GM18502 (cell line): ENCODE results near the gene FIZ1.

Experiments used
- ATAC-seq: cut with Tn5 transposase; IDR thresholded peaks from one replicate; pipeline ENCODE4 v1.9.1; 2021; ENCODE audit warnings: mild to moderate bottlenecking; ENCODE audit not compliant: unreplicated experiment, poor library complexity

Gene FIZ1, protein sequence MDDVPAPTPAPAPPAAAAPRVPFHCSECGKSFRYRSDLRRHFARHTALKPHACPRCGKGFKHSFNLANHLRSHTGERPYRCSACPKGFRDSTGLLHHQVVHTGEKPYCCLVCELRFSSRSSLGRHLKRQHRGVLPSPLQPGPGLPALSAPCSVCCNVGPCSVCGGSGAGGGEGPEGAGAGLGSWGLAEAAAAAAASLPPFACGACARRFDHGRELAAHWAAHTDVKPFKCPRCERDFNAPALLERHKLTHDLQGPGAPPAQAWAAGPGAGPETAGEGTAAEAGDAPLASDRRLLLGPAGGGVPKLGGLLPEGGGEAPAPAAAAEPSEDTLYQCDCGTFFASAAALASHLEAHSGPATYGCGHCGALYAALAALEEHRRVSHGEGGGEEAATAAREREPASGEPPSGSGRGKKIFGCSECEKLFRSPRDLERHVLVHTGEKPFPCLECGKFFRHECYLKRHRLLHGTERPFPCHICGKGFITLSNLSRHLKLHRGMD

DNA sequence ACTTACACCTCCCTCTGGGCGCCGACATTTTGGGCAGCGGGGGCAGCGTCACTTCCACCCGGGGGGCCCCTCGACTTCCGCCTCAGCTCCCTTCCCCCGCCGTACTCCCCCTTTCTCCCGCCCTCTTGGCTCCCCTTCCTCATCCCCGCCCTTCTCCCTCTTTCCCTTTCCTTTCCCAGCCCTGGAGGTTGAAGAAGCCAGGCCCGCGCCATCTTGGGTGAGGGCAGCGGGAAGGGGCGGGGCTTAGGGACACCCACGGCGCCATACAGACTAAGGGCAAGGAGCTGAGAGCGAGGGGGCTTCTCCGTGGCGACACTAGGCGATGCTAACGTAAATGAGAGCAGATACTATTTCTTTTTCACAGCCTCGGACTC, at the start of gene FIZ1:
Gene FIZ1, minus strand, starts transcription at position 50 of the 374 bp plus-strand sequence. CDS start 1,652 bp downstream, outside the sequence.
- peak; percentile 55 for ATAC-seq

DNA sequence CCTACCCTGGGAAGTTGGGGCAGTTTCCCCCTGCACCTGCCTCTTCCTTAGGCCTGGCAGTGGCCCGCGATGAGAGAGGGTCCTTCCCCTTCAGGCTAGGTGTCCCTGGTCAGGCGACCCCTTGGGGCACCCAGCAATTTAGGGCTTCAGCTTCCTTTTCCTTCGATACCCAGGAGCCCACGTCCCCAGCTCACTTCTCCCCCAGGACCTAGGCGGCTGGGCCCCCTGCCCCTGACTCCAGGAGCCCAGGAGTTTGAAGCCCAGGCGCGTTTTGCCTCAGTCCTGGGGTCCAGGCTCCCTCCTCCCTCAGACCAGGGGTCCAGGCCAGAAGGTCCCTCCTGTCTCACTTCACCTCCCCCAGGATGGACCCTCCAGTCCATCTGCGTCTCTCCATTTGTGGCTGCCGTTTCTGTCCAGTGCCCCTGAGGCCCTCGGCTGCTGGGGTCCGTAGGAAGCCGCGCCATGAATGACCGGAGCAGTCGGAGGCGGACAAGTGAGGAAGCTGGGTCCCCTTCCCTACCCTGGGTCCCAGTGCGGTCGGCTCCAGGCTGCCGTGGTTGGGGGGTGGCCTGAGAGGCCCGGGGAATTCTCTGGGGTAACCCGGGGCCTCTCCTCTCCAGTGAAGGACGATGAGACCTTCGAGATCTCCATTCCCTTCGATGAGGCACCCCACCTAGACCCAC, 49.4 kb upstream of the FIZ1 start:
- no peak for ATAC-seq

DNA sequence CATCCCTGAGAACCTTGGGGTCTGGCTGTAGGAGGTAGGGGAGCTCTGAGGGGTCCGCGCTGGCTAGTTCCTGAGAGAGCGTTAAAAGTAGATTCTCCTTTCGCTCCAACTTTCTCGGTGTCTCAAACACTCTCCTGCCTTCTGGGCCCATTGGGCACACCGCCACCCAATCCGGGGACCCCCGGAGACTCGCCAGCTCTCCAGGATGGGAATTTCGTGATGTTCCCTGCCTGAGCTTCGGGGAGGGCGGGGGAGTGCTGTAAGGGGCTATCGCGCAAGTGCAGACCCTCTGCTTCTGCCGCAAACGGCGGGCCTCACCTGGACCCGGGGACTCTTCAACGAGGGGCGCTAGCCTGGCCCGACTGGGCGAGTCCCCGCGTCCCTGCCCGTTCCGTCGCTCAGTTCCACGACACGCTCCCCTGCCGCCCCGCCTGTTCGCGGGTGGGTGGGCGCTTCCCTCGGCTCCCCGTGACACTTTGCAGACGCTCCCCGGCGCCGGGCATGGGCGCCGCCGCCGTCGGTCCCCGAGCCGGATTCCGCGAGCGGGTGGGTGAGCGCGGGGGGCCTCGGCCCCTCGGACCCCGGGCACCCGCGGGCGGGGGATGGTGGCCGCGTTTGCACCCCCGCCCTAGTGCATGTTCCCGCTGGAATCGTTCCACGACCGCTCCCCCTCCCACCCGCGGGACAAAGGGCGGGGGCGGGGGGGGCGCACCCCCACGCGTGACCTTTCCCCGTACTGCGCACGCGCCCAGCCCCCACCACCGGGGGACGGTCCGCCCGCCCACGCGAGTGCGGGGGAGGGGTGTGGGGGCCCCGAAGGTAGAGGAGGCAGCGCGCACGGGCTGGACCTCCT, 48.6 kb upstream of the FIZ1 start, which contains the start of gene CCDC106:
Gene CCDC106, plus strand, starts transcription at position 481 of the 853 bp plus-strand sequence. CDS start 835 bp downstream, outside the sequence.
- peak; percentile 34 for ATAC-seq

DNA sequence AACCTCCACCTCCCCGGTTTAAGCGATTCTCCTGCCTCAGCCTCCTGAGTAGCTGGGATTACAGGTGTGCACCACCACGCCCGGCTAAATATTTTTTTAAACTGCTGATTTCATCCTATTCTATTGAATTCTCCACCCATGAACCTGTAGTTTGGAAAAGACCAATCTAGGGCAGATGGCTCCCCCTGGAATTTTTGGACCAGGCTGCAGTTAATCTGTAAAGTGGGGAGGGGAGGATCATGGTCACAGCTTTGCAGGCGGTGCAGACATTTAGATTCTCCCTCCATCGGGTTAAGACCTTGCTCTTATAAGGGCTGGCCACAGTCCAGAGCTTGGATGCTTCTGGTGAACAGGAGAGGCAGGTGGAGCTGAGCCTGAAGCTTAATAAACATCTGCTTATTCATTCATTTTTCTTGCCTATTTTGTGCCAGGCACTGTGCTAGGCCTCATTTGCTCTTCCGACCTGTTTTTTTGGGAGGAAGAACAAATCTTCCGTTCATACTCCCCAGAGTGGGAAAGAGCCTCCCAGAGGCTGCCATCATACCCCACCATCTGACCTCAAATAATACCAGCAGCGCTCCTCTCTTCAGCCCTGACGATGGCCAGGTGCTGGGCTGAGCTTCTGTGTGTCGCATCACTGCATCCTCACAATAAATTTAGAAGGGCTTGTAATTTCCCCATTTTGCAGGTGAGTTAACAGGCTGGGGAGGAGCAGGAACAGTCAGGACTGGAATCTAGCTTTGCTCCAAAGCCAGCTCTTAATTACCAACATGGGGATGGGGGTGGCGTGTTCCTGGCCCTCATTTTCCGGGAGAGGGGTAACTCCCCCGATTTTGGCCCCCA, 47.8 kb upstream of the FIZ1 start:
- ATAC-seq, result no peak

DNA sequence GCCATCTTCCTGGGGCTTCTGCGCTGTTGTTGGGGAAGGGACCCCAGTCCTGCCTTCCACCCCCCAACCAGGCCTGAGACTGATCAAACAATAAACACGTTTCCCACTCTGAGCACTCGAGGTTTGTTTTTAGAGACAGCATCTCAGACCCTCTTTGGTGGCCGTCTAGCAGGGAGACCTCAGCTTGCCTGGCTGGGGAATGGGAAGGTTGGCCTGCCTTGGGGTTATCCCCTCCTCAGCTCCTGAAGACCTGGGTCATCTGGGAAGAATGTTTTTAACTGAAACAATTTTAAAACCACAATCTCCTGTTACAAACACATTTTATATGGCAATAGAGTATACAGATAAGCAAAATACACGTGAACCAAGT, 46.2 kb upstream of the FIZ1 start:
- no peak for ATAC-seq

DNA sequence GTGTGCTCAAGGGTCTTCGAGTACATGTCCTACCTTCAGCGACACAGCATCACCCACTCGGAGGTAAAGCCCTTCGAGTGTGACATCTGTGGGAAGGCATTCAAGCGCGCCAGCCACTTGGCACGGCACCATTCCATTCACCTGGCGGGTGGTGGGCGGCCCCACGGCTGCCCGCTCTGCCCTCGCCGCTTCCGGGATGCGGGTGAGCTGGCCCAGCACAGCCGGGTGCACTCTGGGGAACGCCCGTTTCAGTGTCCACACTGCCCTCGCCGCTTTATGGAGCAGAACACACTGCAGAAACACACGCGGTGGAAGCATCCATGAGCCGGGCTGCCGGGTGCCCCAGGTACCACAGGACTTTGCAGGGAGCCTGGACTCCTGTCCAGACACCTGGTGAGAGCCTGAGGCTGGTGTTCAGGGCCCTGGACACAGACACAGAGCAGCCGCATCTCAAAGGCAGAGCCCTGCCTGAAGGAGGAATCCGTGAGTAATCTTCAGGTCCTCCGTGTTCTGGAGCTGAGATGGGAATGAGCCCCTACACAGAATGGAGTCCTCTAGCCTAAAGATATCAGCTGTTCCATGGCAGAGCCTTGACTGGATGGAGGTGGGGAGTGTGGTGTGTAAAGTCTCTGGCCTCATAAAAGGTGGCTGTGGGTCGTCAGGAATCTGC, 45.7 kb upstream of the FIZ1 start:
- no peak for ATAC-seq

DNA sequence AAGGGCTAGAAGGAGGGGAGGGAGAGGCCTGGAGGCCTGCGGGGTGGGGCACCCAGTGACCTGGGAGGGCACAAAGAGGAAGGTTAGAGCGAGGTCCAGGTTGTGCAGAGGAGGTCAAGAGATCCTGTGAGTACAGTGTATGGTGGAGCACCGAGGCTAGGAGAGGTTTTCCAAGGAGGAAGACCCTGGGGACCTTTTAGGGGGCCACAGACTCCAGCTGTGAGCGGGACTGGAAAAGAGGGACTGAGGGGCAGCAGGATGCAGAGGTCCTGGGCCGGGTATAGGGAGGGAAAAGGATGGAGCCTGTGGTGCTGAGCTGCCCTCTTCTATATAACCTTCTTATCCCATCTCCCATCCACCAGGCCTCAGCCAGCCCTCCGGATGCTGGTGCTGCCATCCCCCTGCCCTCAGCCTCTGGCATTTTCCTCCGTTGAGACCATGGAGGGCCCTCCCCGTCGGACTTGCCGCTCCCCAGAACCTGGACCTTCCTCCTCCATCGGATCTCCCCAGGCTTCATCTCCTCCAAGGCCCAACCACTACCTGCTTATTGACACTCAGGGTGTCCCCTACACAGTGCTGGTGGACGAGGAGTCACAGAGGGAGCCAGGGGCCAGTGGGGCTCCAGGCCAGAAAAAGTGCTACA, 45.0 kb upstream of the FIZ1 start:
- ATAC-seq, result no peak

DNA sequence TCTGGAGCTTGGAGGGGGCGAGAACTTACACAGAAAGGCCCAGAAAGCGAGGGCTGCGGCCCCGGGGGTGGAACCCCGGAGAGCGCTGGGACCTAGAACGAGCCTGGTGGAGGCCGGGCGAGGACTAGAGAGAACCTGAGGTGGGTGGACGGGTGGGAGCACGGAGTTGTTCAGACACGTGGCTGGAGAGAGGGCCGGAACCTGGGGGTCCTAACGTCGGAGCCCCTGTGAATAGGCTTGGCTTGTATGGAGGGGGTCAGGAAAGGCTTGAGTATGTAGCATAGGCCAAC, 44.5 kb upstream of the FIZ1 start:
- no peak for ATAC-seq

DNA sequence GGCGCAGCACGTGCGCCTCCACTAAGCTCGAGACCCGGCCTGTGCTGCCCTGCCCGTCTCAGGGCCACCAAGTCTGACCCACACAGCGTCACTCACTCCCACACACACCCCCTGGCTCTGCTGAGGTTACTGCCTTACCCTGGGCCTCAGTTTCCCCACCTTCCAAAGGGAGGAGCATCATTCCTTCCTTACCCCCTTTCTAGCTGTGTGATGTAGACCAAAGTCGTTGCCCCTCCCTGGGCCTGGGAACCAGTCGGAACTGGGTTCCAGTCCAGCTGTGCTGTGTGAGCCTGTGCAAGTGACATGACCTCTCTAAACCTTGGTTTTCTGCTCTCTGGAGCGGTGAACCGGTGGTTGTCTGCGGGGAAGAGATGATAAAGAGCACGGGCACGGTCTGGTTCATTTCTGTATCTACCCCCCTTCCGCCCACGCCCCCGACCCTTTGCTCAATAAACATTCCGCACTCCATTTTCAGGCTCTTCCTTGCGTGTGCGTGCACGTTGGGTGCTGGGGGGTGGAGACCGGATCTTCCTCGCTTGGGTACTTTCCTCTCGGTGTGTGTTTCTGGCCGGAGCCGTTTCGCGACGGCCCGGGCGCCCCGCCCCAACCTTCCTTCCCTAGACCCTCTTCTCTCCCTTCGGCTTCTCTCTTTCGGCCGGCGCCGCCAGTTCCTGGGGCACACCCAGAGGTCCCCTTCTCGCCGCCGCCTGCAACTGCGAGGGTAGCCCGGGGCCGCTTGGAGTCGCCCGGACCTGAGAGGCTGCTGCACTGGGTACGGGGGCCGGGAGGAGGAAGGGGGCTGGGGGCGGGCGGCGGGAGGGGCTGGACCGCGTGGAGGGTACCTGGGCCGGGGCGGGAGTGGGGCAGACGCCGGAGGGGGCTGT, 43.9 kb upstream of the FIZ1 start, which contains the start of gene ZNF581:
Gene ZNF581, plus strand, starts transcription at position 647 of the 884 bp plus-strand sequence. CDS start 923 bp downstream, outside the sequence.
- no peak for ATAC-seq

DNA sequence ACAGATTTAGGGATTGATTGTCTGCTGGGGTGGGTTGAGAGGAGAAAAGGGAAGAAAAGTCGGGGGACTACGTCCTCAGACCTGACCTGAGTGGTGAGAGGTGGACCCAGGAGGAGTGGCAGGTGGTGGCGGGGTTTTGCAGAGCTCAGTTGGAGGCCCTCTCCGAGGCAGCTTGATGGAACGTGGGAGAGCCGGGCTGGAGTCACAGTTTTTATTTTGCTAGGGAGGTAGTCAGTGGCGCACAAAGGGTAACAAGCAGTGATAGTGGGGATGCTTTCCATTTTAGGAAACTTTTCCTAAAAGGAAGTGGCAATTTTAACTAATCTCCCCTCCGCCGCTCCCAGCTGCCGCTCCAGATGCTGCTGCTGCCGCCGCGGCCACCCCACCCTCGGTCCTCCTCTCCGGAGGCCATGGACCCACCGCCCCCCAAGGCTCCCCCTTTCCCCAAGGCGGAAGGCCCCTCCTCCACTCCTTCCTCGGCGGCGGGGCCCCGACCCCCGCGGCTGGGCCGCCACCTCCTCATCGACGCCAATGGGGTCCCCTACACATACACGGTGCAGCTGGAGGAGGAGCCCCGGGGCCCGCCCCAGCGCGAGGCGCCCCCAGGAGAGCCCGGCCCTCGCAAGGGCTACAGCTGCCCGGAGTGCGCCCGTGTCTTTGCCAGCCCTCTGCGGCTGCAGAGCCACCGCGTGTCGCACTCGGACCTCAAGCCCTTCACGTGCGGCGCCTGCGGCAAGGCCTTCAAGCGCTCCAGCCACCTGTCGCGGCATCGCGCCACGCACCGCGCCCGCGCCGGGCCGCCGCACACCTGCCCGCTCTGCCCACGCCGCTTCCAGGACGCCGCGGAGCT, 43.1 kb upstream of the FIZ1 start:
- ATAC-seq, result no peak

DNA sequence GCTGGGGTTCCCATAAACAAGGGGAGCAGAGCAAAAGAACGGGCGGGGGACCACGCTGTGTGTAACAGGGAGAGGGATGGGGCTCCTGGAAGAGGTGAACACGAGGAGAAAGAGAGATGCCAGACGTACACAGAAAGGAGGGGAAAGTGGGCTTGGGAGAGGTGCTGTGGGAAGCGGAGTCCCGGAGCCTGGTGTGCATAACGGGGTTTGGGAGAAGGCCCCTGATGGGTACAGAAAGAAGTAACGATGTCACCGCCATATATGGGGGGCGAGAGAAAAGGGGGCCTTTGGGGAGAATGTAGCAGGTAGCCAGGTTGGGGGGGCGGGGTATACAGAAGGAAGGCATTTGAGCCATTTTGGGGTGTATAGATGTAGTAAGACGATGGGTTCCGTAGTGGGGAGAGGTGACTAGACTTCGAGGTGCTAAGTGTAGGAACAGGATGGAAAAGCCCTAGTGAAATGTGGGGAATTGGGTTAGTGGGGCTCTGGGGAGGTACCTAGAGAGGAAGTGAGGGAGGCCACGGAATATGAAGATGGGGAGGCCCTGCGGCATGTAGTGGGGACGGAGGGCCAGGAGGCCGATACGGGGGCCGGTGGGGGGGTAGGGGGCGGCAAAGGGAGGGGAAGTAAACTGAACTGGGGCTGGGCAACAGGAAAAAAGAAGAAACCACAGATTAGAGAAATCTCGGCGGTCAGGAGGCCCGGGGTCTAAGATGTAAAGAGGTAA, 42.3 kb upstream of the FIZ1 start:
- no peak for ATAC-seq

DNA sequence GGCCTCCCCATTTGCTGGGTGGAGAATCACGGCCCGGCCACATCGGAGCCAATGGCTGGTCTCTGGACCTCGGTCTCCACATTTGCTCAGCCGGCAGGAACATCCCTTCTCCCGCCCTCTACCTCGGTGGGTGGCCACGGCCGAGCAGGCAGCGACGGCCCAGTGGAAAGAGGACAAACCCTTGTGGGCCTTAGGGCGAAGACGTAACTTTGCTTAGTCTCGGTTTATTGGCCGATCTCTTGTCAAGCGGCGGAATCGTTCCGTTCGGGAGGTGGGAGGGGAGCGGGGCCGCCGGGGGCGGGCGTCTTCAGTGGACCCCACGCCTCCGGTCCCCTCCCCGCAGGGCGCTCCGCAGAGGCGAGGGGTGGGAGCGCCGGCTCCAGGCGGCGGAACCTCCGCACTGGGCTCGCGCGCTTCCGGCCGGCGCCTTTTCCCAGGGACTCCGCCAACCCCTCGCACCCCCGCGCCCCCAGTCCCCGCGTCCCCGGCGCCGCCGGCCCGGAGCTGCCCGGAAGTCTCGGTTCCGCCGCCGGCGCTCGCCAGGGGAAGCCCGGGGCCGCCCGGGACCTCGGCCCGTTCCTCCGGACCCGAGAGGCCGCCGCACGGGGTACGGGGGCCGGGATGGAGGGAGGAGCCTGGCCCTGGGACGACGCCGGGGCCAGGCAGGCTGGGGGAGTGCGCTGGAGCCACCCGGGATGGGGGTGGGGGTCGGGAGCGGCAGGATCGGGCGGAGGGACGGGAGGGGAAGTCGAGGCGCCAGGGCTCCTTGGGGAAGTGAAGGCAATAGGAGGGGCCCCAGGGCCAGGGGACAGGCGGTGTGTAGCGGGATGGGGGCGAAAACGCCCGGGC, 41.5 kb upstream of the FIZ1 start, which contains the start of gene ZNF580:
Gene ZNF580, plus strand, starts transcription at position 426 of the 849 bp plus-strand sequence. CDS start 1,507 bp downstream, outside the sequence.
- peak; percentile 39 for ATAC-seq

DNA sequence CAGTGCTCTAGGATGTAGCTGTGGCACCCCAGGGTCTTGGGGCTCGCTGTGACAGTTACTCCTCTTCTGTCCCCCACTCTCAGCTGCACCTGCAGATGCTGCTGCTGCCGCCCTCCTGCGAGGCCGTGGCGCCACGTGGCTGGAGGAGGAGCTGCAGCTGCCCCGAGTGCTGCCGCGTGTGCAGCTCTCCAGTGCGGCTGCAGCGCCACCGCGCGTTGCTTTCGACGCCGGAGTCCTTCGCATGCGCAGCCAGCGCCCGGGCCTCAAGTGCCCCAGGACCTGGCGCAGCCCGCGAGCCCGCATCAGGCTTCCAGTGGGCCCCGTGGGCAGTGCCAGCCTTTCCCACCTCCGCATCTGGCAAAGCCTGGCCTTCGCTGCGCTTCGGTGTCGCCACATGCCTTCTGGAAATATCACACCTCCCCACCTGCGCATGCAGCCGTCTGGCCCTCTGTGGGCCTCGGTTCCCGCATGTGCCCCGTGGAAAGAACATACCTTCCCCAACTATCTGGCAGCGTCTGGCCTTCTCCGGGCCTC, 40.8 kb upstream of the FIZ1 start:
- ATAC-seq, result peak; percentile 19

DNA sequence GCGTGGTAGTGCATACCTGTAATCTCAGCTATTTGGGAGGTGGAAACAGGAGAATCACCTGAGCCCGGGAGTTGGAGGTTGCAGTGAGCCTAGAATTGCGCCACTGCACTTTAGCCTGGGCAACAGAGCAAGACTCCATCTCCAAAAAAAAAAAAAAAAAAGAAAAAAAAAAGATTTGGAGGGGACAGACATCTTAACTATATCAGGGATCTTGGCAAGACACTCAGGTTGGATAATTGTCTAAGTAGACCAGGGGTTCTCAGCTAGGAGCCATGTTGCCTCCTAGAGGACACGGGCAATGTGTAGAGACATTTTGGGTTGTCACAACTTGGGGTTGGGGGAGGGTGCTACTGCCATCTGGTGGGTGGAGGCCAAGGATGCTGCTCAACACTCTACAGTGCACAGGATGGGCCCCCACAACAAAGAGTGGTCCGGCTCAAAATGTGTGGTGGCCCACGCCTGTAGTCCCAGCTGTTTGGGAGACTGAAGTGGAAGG, 39.6 kb upstream of the FIZ1 start:
- no peak for ATAC-seq

DNA sequence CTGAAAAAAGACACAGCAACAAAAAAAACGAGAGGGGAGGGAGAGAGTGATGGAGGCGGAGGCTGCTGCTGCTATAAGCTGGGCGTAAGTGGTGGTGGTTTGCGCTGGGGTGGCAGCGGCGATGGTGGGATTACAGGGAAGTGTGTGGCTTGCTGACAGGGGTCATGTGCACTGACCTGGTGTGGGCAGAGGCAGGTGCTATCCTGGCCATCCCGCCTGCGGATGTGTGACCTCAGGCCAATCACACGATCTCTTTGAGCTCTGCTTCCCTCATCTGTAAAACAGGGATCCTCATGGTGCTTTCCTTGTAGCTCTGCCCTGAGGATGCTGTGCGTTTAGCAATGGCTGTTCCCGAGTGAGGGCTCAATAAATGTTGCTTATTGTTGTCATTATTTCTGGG, 38.2 kb upstream of the FIZ1 start:
- ATAC-seq, result no peak
